Measurements from ENCODE around the gene SLC66A2. TPM values are rescaled to one million over a fixed set of nuclear protein-coding genes. Genes with fewer than 3 reads are reported as not detected.

SLC66A2 gene
- total RNA-seq, 4 donors from 2014 or later: 56.5 to 183 (median 92.9) TPM

- WGBS, 2 donors (ENCODE audit: low coverage in 1 of 2): 75 to 97% methylated on average over 1 to 2 of the region's 2 CpGs
- no peaks in the 10 kb centered on the region for H3K36me3 ChIP-seq
- in situ Hi-C loops (cut with MboI; ENCODE audit: low pct_ligation_motif_present in 1 of 4, low pct_unique_long_range_greater_than_20kb in 1 of 4, low sequenced_read_pairs in 3 of 4) (loop anchor here in 1 of 4 donors (10.0 kb wide), 1 partner anchor 76 kb away; the partner anchor contains the start of gene RBFA), intact Hi-C loops (cut with DNase I; ENCODE audit: low total_unique reads) (no loop called here)
- H3K4me1 ChIP-seq: peaks cover 18 to 75% (median 37%) of the 10 kb centered on the region in 4 donors
- peak overlapping the region in 3 of 4 donors; percentile 67 to 80 (median 75) for H3K27ac ChIP-seq
- H3K4me3 ChIP-seq: no peak overlapping the region
- H3K9me3 ChIP-seq: no peaks in the 10 kb centered on the region
- TF ChIP-seq POLR2AphosphoS5 (IDR thresholded peaks at IDR 0.05) (no peak), CTCF (IDR thresholded peaks at IDR 0.05) (no peak), POLR2A (IDR thresholded peaks at IDR 0.05) (no peak)
- DNase-seq: no peak
- no peaks in the 10 kb centered on the region for H3K27me3 ChIP-seq
These were observed 7.5 kb upstream of the SLC66A2 start for GRCh38 chr18:79958981-79959380.

GRCh38 chr18:79956276-79956675 is 4.8 kb upstream of the SLC66A2 start:
- Histone ChIP-seq H3K27me3 (no peaks in the 10 kb centered on the region), H3K4me3 (no peak overlapping the region), H3K4me1 (peaks cover 12 to 70% (median 35%) of the 10 kb centered on the region in 4 donors), H3K27ac (no peak overlapping the region), H3K9me3 (no peaks in the 10 kb centered on the region), H3K36me3 (no peaks in the 10 kb centered on the region)
- DNase-seq: peak; percentile 4
- in situ Hi-C loops (cut with MboI; ENCODE audit: low pct_ligation_motif_present in 1 of 4, low pct_unique_long_range_greater_than_20kb in 1 of 4, low sequenced_read_pairs in 3 of 4) (loop anchor here in 1 of 4 donors (10.0 kb wide), 1 partner anchor 79 kb away; the partner anchor contains the start of gene RBFA), intact Hi-C loops (cut with DNase I; ENCODE audit: low total_unique reads) (no loop called here)
- WGBS, 2 donors (ENCODE audit: low coverage in 1 of 2): 75 to 86% methylated on average over 2 of the region's 2 CpGs
- TF ChIP-seq POLR2A (IDR thresholded peaks at IDR 0.05): no peak
- TF ChIP-seq EP300 (IDR thresholded peaks at IDR 0.05; ENCODE audit: low read depth): no peak
- no peak for TF ChIP-seq CTCF (IDR thresholded peaks at IDR 0.05)
- TF ChIP-seq POLR2AphosphoS5 (IDR thresholded peaks at IDR 0.05): no peak

- no peaks in the 10 kb centered on the region for H3K36me3 ChIP-seq
- intact Hi-C loops (cut with DNase I; ENCODE audit: low total_unique reads) (no loop called here), in situ Hi-C loops (cut with MboI; ENCODE audit: low pct_ligation_motif_present in 1 of 4, low pct_unique_long_range_greater_than_20kb in 1 of 4, low sequenced_read_pairs in 3 of 4) (loop anchor here in 1 of 4 donors (10.0 kb wide), 1 partner anchor 79 kb away; the partner anchor contains the start of gene RBFA)
- H3K27me3 ChIP-seq: no peaks in the 10 kb centered on the region
- H3K4me3 ChIP-seq: no peak overlapping the region
- H3K9me3 ChIP-seq: no peaks in the 10 kb centered on the region
- peaks cover 12 to 63% (median 28%) of the 10 kb centered on the region in 4 donors for H3K4me1 ChIP-seq
- 78 to 86% methylated on average over 2 to 12 of the region's 12 CpGs for WGBS, 2 donors (ENCODE audit: low coverage in 1 of 2)
- DNase-seq: peak; percentile 6
- TF ChIP-seq POLR2AphosphoS5 (IDR thresholded peaks at IDR 0.05): no peak
- no peak for TF ChIP-seq CTCF (IDR thresholded peaks at IDR 0.05)
- no peak for TF ChIP-seq POLR2A (IDR thresholded peaks at IDR 0.05)
- TF ChIP-seq EP300 (IDR thresholded peaks at IDR 0.05; ENCODE audit: low read depth): no peak
- peak overlapping the region; percentile 82 to 98 (median 96) for H3K27ac ChIP-seq
These were observed 4.0 kb upstream of the SLC66A2 start for GRCh38 chr18:79955302-79956075.

- Histone ChIP-seq H3K4me3 (no peak overlapping the region), H3K27ac (peak overlapping the region; percentile 82 to 98 (median 96)), H3K9me3 (no peaks in the 10 kb centered on the region), H3K36me3 (no peaks in the 10 kb centered on the region), H3K27me3 (no peaks in the 10 kb centered on the region), H3K4me1 (peaks cover 17 to 66% (median 32%) of the 10 kb centered on the region in 4 donors)
- 45 to 63% methylated on average over 4 to 5 of the region's 5 CpGs for WGBS, 2 donors (ENCODE audit: low coverage in 1 of 2)
- TF ChIP-seq CTCF (IDR thresholded peaks at IDR 0.05): no peak
- no peak for TF ChIP-seq POLR2AphosphoS5 (IDR thresholded peaks at IDR 0.05)
- TF ChIP-seq EP300 (IDR thresholded peaks at IDR 0.05; ENCODE audit: low read depth): no peak
- DNase-seq: peak; percentile 46
- in situ Hi-C loops (cut with MboI; ENCODE audit: low pct_ligation_motif_present in 1 of 4, low pct_unique_long_range_greater_than_20kb in 1 of 4, low sequenced_read_pairs in 3 of 4): loop anchor here in 1 of 4 donors (10.0 kb wide), 1 partner anchor 80 kb away; the partner anchor contains the start of gene RBFA
- intact Hi-C loops (cut with DNase I; ENCODE audit: low total_unique reads): loop anchor here (5.0 kb wide), 1 partner anchor 33 kb away; the partner anchor contains the start of gene TXNL4A
These were observed 3.3 kb upstream of the SLC66A2 start for GRCh38 chr18:79954791-79955190.

Measured in transverse colon (tissue), 4 donors.